ENCODE measurements around the gene NFYA.

- TF ChIP-seq CTCF (IDR thresholded peaks at IDR 0.05) (no peak), POLR2A (IDR thresholded peaks at IDR 0.05) (no peak)
Observed at GRCh38 chr6:41036601-41037000, 36.2 kb upstream of the NFYA start.

Data from uterus (tissue), 2 donors.